Gastrocnemius medialis (tissue), 4 donors: ENCODE results near the gene DEDD2. TPM values are rescaled to one million over a fixed set of nuclear protein-coding genes. Genes with fewer than 3 reads are reported as not detected.

Source experiments
- ATAC-seq, 2 donors: fragments of 150-250 bp; one replicate each; pipeline ENCODE4 v1.9.1; 2016
- DNase-seq, 2 donors: peaks; one replicate each; pipeline ENCODE4 v3.0.0-alpha.2; 2019
- H3K27ac ChIP-seq, 4 donors: fragments of 200-600 bp; sonication (generic); 1 replicate in 1 of 4; 2 replicates in 3 of 4; pipeline ENCODE4 v1.5.1; 2016 to 2018; ENCODE audit warnings: mild to moderate bottlenecking in 2 of 4, moderate library complexity in 1 of 4
- H3K27me3 ChIP-seq, 3 donors: fragments of 200-600 bp; sonication (generic) in 2 of 3; 1 replicate in 1 of 3; 2 replicates in 2 of 3; pipeline versions ENCODE4 v1.5.1 to v1.6.0; 2016 to 2019; ENCODE audit warnings: mild to moderate bottlenecking in 1 of 3, moderate library complexity in 1 of 3
- H3K36me3 ChIP-seq, 2 donors: fragments of 200-600 bp; sonication (generic) in 1 of 2; one replicate each; pipeline ENCODE4 v1.5.1; 2017 to 2018
- H3K4me1 ChIP-seq, 2 donors: fragments of 200-600 bp; sonication (generic) in 1 of 2; one replicate each; pipeline ENCODE4 v1.5.1; 2016 to 2017; ENCODE audit warnings: mild to moderate bottlenecking in 2 of 2
- H3K4me3 ChIP-seq, 4 donors: fragments of 200-600 bp; sonication (generic) in 3 of 4; 1 replicate in 1 of 4; 2 replicates in 3 of 4; pipeline ENCODE4 v1.5.1; 2016 to 2019; ENCODE audit warnings: mild to moderate bottlenecking in 2 of 4
- H3K9me3 ChIP-seq, 3 donors: fragments of 200-600 bp; sonication (generic) in 2 of 3; 1 replicate in 1 of 3; 2 replicates in 2 of 3; pipeline ENCODE4 v1.5.1; 2016 to 2019
- POLR2A ChIP-seq, 2 donors: fragments of 450-650 bp; IDR thresholded peaks; one replicate each; pipeline ENCODE4 v1.6.1; 2017; ENCODE audit warnings: antibody characterized with exemption in 2 of 2, mild to moderate bottlenecking in 2 of 2, moderate library complexity in 2 of 2
- in situ Hi-C, 4 donors: fragments of 200-750 bp; cut with MboI; loops; one replicate each; pipeline versions ENCODE4 v1.15.0 to v1.8.0; 2017; ENCODE audit warnings: low sequenced_read_pairs in 4 of 4
- intact Hi-C: fragments of 100-400 bp; cut with DNase I; formaldehyde crosslinking; loops from one replicate; pipeline ENCODE4 v1.15.1; 2023; ENCODE audit warnings: low total_unique reads
- total RNA-seq, 4 donors: library from RNA; depleted of rRNA; stranded (reverse); fragments of >200 nt; gene quantifications; one replicate each; pipeline versions ENCODE4 v1.1.0 to v1.2.3, GENCODE V29; 2016
- TF ChIP-seq, protein P1 (sequence below), 5 experiments: fragments of 450-650 bp in 3 of 5; fragments of 200-600 bp in 2 of 5; sonication (generic) in 2 of 5; IDR thresholded peaks in 4 of 5; conservative IDR thresholded peaks in 1 of 5; 1 replicate in 4 of 5; 2 replicates in 1 of 5; pipeline ENCODE4 v1.5.1; 2016 to 2019; ENCODE audit warnings: antibody characterized with exemption in 5 of 5, mild to moderate bottlenecking in 3 of 5, moderate library complexity in 3 of 5

Gene DEDD2
- total RNA-seq, 4 donors from 2014 or later = 22.5 to 33.6 (median 29.2) TPM

DNA sequence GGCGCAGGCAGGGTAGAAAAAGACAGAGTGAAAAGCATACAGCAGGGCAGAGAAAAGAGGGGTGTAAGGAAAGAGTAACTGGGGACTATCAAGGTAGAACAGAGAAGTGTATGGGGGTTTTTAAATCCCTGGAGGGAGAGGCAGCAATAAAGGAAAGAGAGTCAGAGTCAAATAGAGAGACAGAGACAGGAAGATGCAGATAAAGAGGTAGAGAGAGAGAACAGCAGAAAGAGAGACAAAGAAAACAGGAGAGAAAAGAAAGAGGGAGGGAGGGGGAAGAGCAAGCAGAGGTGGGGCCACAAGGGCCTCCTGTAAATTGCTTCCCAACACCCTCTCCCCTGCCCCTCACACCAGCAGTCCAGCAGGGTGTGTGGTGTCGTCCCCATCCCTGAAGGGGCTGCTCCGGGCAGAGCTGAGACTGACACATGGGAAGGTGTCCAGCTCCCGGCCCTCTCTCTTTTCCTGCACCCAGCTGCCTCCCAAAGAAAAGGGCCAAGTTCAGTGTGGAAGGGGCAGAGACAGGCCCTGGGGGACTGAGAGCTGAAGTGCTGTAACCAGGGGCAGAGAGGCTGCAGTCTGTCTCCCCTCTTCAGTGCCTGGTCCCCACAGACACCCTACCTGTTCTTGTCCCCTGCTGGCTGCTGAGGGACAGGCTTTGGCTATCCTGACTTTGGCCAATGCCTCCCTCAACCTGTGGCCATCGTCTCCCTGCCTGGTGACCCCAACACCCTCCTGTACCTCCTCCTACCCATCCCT, 67.9 kb downstream of the DEDD2 start:
- intact Hi-C loops = no loop called here
- no peaks in the 10 kb centered on the region for H3K36me3 ChIP-seq
- in situ Hi-C loops = loop anchor here in 1 of 4 donors (25.0 kb wide), 1 partner anchor 163 kb away; the partner anchor contains the start of genes PAFAH1B3, PRR19 and TMEM145

More for the DNA sequence above, 67.9 kb downstream of the DEDD2 start:
- no peak overlapping the region for H3K4me3 ChIP-seq
- H3K4me1 ChIP-seq = no peaks in the 10 kb centered on the region
- TF ChIP-seq, protein P1, sequence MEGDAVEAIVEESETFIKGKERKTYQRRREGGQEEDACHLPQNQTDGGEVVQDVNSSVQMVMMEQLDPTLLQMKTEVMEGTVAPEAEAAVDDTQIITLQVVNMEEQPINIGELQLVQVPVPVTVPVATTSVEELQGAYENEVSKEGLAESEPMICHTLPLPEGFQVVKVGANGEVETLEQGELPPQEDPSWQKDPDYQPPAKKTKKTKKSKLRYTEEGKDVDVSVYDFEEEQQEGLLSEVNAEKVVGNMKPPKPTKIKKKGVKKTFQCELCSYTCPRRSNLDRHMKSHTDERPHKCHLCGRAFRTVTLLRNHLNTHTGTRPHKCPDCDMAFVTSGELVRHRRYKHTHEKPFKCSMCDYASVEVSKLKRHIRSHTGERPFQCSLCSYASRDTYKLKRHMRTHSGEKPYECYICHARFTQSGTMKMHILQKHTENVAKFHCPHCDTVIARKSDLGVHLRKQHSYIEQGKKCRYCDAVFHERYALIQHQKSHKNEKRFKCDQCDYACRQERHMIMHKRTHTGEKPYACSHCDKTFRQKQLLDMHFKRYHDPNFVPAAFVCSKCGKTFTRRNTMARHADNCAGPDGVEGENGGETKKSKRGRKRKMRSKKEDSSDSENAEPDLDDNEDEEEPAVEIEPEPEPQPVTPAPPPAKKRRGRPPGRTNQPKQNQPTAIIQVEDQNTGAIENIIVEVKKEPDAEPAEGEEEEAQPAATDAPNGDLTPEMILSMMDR (IDR thresholded peaks at IDR 0.05 in 4 of 5, conservative IDR thresholded peaks at IDR 0.05 in 1 of 5) = no peak
- TF ChIP-seq POLR2A (IDR thresholded peaks at IDR 0.05) = no peak
- H3K9me3 ChIP-seq = no peaks in the 10 kb centered on the region
- peaks cover 40 to 42% (median 41%) of the 10 kb centered on the region in 3 donors for H3K27me3 ChIP-seq
- no peak overlapping the region for H3K27ac ChIP-seq
- DNase-seq = no peak
- no peak for ATAC-seq

Other genes with a start within 250 kb of the DEDD2 start
- gene ATP1A3, start 223.4 kb downstream of the DEDD2 start, total RNA-seq = not detected
- 1 to 10 TPM in 1 of 4 donors, under 1 TPM in 2, not detected in 1; 0.20 to 1.0 (median 0.62) TPM for gene GRIK5, start 147.5 kb downstream of the DEDD2 start, total RNA-seq
- gene ZNF574, start 141.5 kb downstream of the DEDD2 start, total RNA-seq = 10 to 100 TPM; 10.8 to 15.1 (median 13.8) TPM
- 1 to 10 TPM in 2 of 4 donors, under 1 TPM in 1, not detected in 1; 0.26 to 1.7 (median 1.6) TPM for gene POU2F2, start 85.2 kb downstream of the DEDD2 start, total RNA-seq
- gene ZNF526, start 2.6 kb upstream of the DEDD2 start, total RNA-seq = 1 to 10 TPM; 3.3 to 5.8 (median 4.9) TPM
- 10 to 100 TPM; 24.2 to 48.0 (median 40.1) TPM for gene GSK3A, start 24.9 kb upstream of the DEDD2 start, total RNA-seq
- gene ERF, start 37.5 kb upstream of the DEDD2 start, total RNA-seq = 10 to 100 TPM; 14.0 to 26.7 (median 14.8) TPM
- 10 to 100 TPM; 15.2 to 52.2 (median 41.5) TPM for gene CIC, start 51.6 kb upstream of the DEDD2 start, total RNA-seq
- not detected for gene PRR19, start 84.5 kb upstream of the DEDD2 start, total RNA-seq
- gene PAFAH1B3, start 84.9 kb upstream of the DEDD2 start, total RNA-seq = 10 to 100 TPM in 1 of 4 donors, 1 to 10 TPM in 3; 1.7 to 30.7 (median 5.1) TPM
- under 1 TPM in 1 of 4 donors, not detected in 3; 0.87 TPM for gene TMEM145, start 95.6 kb upstream of the DEDD2 start, total RNA-seq
- gene MEGF8, start 108.0 kb upstream of the DEDD2 start, total RNA-seq = 10 to 100 TPM in 3 of 4 donors, 1 to 10 TPM in 1; 7.3 to 12.3 (median 10.3) TPM
- not detected for gene CNFN, start 172.6 kb upstream of the DEDD2 start, total RNA-seq
- gene LIPE, start 209.7 kb upstream of the DEDD2 start, total RNA-seq = 10 to 100 TPM in 3 of 4 donors, 1 to 10 TPM in 1; 6.9 to 44.5 (median 13.7) TPM
- not detected for gene CXCL17, start 225.3 kb upstream of the DEDD2 start, total RNA-seq